IMR-90 (cell line): Measurements from ENCODE around the gene TIAM2. TPM values are rescaled to one million over a fixed set of nuclear protein-coding genes. Genes with fewer than 3 reads are reported as not detected.

Experiments
- ATAC-seq: fragments of 200-7000 bp; cut with Tn5 transposase; 2 replicates; pipeline ENCODE4 v1.9.1; 2020; ENCODE audit warnings: low read depth, mild to moderate bottlenecking, moderate library complexity
- BruUV-seq: library from RNA; stranded (reverse); fragments of 400-500 nt; replicated peaks from 2 replicates; lab custom pipeline; 2021; lab: Mats Ljungman, UMichigan
- CTCF ChIA-PET: fragments of 300-600 bp; formaldehyde crosslinking; extraction: SDS; loops from one replicate; lab custom pipeline; 2021; ENCODE audit warnings: antibody characterized with exemption; lab: Yijun Ruan, JAX
- POLR2A ChIA-PET: fragments of 300-600 bp; sonication (Branson Sonifier 250); formaldehyde crosslinking; loops from one replicate; lab custom pipeline; 2022; ENCODE audit warnings: antibody characterized with exemption; ENCODE audit not compliant: unreplicated experiment; lab: Charles Lee
- DNase-seq: peaks from one replicate; pipeline ENCODE4 v3.0.0; 2013
- H2AFZ ChIP-seq: replicated peaks from 2 replicates; pipeline ENCODE3; 2013; ENCODE audit warnings: low read length, mild to moderate bottlenecking; ENCODE audit not compliant: poor library complexity
- H2AK5ac ChIP-seq: 2 replicates; pipeline ENCODE4 v1.6.1; 2013; ENCODE audit warnings: low read depth, low read length, inconsistent platforms
- H2AK9ac ChIP-seq: replicated peaks from 2 replicates; pipeline ENCODE3; 2013; ENCODE audit warnings: mild to moderate bottlenecking, low read depth, low read length, moderate library complexity; ENCODE audit not compliant: poor library complexity
- H2BK120ac ChIP-seq: 2 replicates; pipeline ENCODE4 v1.6.1; 2013; ENCODE audit warnings: low read depth, low read length, inconsistent platforms
- H2BK15ac ChIP-seq: 3 replicates; pipeline ENCODE4 v1.6.1; 2013; ENCODE audit warnings: low read depth, low read length, inconsistent platforms
- H2BK20ac ChIP-seq: 2 replicates; pipeline ENCODE4 v1.6.1; 2013; ENCODE audit warnings: low read depth, mild to moderate bottlenecking, inconsistent platforms, low read length, moderate library complexity
- H2BK5ac ChIP-seq: 2 replicates; pipeline ENCODE4 v1.6.1; 2013; ENCODE audit warnings: mild to moderate bottlenecking, low read depth, low read length, inconsistent platforms; ENCODE audit not compliant: poor library complexity, severe bottlenecking
- H3K14ac ChIP-seq: replicated peaks from 2 replicates; pipeline ENCODE4 v1.6.1; 2013; ENCODE audit warnings: low read depth, low read length, inconsistent platforms
- H3K18ac ChIP-seq: 2 replicates; pipeline ENCODE4 v1.6.1; 2013; ENCODE audit warnings: low read depth, low read length, control low read depth
- H3K23ac ChIP-seq: 2 replicates; pipeline ENCODE4 v1.6.1; 2013; ENCODE audit warnings: low read depth, low read length, inconsistent platforms
- H3K27ac ChIP-seq: 2 replicates; pipeline ENCODE4 v1.5.1; 2013; ENCODE audit warnings: mild to moderate bottlenecking, control low read depth, low read length; ENCODE audit not compliant: insufficient read depth
- H3K27me3 ChIP-seq: 2 replicates; pipeline ENCODE4 v1.6.1; 2013; ENCODE audit warnings: low read length; ENCODE audit not compliant: control insufficient read depth, insufficient read depth
- H3K36me3 ChIP-seq: 2 replicates; pipeline ENCODE4 v1.6.1; 2013; ENCODE audit warnings: low read length, mixed read lengths; ENCODE audit not compliant: control insufficient read depth, insufficient read depth
- H3K4ac ChIP-seq: 2 replicates; pipeline ENCODE4 v1.6.1; 2013; ENCODE audit warnings: low read depth, low read length, inconsistent platforms
- H3K4me1 ChIP-seq: 2 replicates; pipeline ENCODE4 v1.6.1; 2013; ENCODE audit warnings: low read length, mixed read lengths; ENCODE audit not compliant: control insufficient read depth, insufficient read depth
- H3K4me2 ChIP-seq: 2 replicates; pipeline ENCODE4 v1.6.1; 2013; ENCODE audit warnings: low read depth, mild to moderate bottlenecking, control low read depth, low read length, moderate library complexity
- H3K4me3 ChIP-seq: 2 replicates; pipeline ENCODE4 v1.5.1; 2013; ENCODE audit warnings: low read depth, mild to moderate bottlenecking, control low read depth, low read length, moderate library complexity; ENCODE audit not compliant: insufficient read depth
- H3K56ac ChIP-seq: 2 replicates; pipeline ENCODE4 v1.6.1; 2013; ENCODE audit warnings: low read length, inconsistent platforms; ENCODE audit not compliant: insufficient read depth; ENCODE audit errors: extremely low read depth
- H3K79me1 ChIP-seq, 2 experiments: 2 replicates each; pipeline ENCODE4 v1.6.1; 2013; ENCODE audit warnings: low read length in 2 of 2, inconsistent platforms in 1 of 2, low read depth in 1 of 2
- H3K9ac ChIP-seq: 2 replicates; pipeline ENCODE4 v1.6.1; 2013; ENCODE audit warnings: low read depth, low read length, control low read depth
- H3K9me1 ChIP-seq: 2 replicates; pipeline ENCODE4 v1.6.1; 2013; ENCODE audit warnings: low read length, inconsistent platforms; ENCODE audit not compliant: insufficient read depth
- H3K9me3 ChIP-seq: 2 replicates; pipeline ENCODE4 v1.6.1; 2013; ENCODE audit warnings: low read length; ENCODE audit not compliant: control insufficient read depth, insufficient read depth
- H4K20me1 ChIP-seq: 2 replicates; pipeline ENCODE4 v1.6.1; 2013; ENCODE audit warnings: low read length, inconsistent platforms; ENCODE audit not compliant: insufficient read depth
- H4K5ac ChIP-seq: 2 replicates; pipeline ENCODE4 v1.6.1; 2013; ENCODE audit warnings: mild to moderate bottlenecking, low read depth, low read length, control low read depth
- H4K8ac ChIP-seq, 2 experiments: 2 replicates each; pipeline ENCODE4 v1.6.1; 2013; ENCODE audit warnings: low read depth in 2 of 2, low read length in 2 of 2, control low read depth in 1 of 2, inconsistent platforms in 1 of 2
- H4K91ac ChIP-seq: 2 replicates; pipeline ENCODE4 v1.6.1; 2013; ENCODE audit warnings: low read depth, low read length, inconsistent platforms; ENCODE audit not compliant: insufficient read depth
- BHLHE40 ChIP-seq: fragments of 150-350 bp; IDR thresholded peaks from 2 replicates; pipeline ENCODE4 v1.6.1; 2016; ENCODE audit warnings: mild to moderate bottlenecking, low read depth, low read length
- CEBPB ChIP-seq: IDR thresholded peaks from 2 replicates; pipeline ENCODE4 v1.6.1; 2012; ENCODE audit warnings: low read depth, low read length, improper control_type of control experiment
- FOS ChIP-seq: fragments of 150-350 bp; IDR thresholded peaks from 2 replicates; pipeline ENCODE4 v1.6.1; 2016; ENCODE audit warnings: low read depth, low read length
- RAD21 ChIP-seq: IDR thresholded peaks from 2 replicates; pipeline ENCODE4 v1.6.1; 2012; ENCODE audit warnings: low read length, improper control_type of control experiment
- SMC3 ChIP-seq: fragments of 150-350 bp; IDR thresholded peaks from 2 replicates; pipeline ENCODE4 v1.6.1; 2016; ENCODE audit warnings: low read depth, mild to moderate bottlenecking, antibody characterized with exemption, low read length, moderate library complexity
- dilution Hi-C: fragments of 300-500 bp; cut with HindIII; formaldehyde crosslinking; loops from one replicate; pipeline ENCODE4 v1.14.3; 2018; ENCODE audit warnings: low sequenced_read_pairs; ENCODE audit not compliant: unreplicated experiment
- in situ Hi-C: fragments of 300-500 bp; cut with MboI; formaldehyde crosslinking; loops from 3 replicates; pipeline ENCODE4 v1.14.3; 2019; ENCODE audit warnings: low sequenced_read_pairs, inconsistent platforms, mixed read lengths
- intact Hi-C: fragments of 100-400 bp; cut with micrococcal nuclease; formaldehyde crosslinking; loops from 2 replicates; pipeline ENCODE4 v1.10.0; 2022
- polyA plus RNA-seq, 3 experiments: library from polyadenylated mRNA; depleted of rRNA; stranded (reverse); fragments of >200 nt; gene quantifications; 2 replicates each; pipeline ENCODE4 v1.2.3, GENCODE V29; 2012; ENCODE audit warnings: low replicate concordance in 1 of 3
- total RNA-seq: library from RNA; depleted of rRNA; stranded (reverse); fragments of >200 nt; gene quantifications from 2 replicates; pipeline ENCODE4 v1.2.3, GENCODE V29; 2012
- TF ChIP-seq, protein P1 (sequence below): fragments of 150-350 bp; IDR thresholded peaks from 2 replicates; pipeline ENCODE4 v1.6.1; 2017; ENCODE audit warnings: mild to moderate bottlenecking, antibody characterized with exemption, low read length, low read depth

Gene TIAM2
- total and polyA plus RNA-seq, 2 of the 4 experiments (the other 2 are of a cell fraction), result 3.1 to 4.7 TPM

DNA sequence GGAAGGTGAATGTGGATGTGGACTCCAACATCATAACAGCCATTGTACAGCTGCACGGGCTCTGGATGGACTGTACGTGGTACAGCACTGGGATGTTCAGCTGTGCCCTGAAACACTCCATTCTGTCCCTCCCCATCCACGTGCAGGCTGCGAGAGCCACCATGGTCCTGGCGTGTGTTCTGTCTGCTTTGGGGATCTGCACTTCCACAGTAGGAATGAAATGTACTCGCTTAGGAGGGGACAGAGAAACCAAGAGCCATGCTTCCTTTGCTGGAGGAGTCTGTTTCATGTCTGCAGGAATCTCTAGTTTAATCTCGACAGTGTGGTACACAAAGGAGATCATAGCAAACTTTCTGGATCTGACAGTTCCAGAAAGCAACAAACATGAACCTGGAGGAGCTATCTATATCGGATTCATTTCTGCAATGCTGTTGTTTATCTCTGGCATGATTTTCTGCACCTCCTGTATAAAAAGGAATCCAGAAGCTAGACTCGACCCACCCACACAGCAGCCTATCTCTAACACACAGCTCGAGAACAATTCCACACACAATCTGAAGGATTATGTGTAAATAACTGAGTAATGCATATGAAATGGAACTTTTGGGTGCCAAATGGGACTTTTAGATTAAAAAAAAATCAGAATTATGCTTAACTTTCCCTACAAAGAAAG is 280.8 kb downstream of the TIAM2 start (continued):
- TF ChIP-seq FOS, result no peak

DNA sequence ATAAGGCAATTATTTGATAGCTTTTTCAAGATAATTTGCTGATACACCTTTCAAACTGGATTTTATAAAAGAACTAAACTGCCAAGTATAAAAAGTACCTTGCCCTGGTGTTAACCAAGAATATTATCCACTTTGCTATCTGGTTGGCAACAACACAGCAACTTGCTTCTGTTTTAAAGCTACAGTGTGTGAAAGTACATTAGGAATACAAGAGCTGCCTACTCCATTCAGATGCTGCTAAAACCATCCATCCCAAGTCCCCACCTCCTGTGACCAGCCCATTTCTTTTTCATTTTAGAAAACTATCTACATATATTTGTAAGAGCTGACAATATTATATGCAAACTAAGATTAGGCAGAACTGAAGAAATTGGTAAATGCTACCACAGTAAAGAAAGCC is 281.5 kb downstream of the TIAM2 start:
- intact Hi-C loops, result no loop called here

More for the DNA sequence above, 281.5 kb downstream of the TIAM2 start:
- CTCF ChIA-PET, result interaction anchor here (1.4 kb wide), 1 partner anchor 12 kb away, joined by 5 read pairs; no protein-coding TSS in a partner anchor
- Histone ChIP-seq H3K18ac (no peak overlapping the region), H3K4me2 (no peak overlapping the region), H3K9me1 (peaks cover 15% of the 10 kb centered on the region), H3K9me3 (no peaks in the 10 kb centered on the region), H3K14ac (no peak overlapping the region), H4K20me1 (0 out of 2 replicates have a peak, but pooled peaks cover 3% of the 10 kb centered on the region), H3K79me1 (peaks cover 10 to 34% of the 10 kb centered on the region in 2 experiments; a peak in 3 of 4 replicates), H2BK5ac (no peak overlapping the region), H3K4ac (no peak overlapping the region; the same call in 1 of the 2 replicates), H3K36me3 (peaks cover 5% of the 10 kb centered on the region), H3K56ac (no peak overlapping the region), H3K27ac (no peak overlapping the region), H2AFZ (no peak overlapping the region), H4K8ac (no peak overlapping the region; a peak in 1 of 4 replicates), H4K5ac (no peak overlapping the region), H4K91ac (no peak overlapping the region), H2BK120ac (no peak overlapping the region), H3K9ac (no peak overlapping the region), H3K4me1 (peaks cover 15% of the 10 kb centered on the region), H3K27me3 (no peaks in the 10 kb centered on the region), H3K4me3 (no peak overlapping the region), H2AK9ac (no peak overlapping the region), H2BK15ac (no peak overlapping the region), H2AK5ac (no peak overlapping the region), H3K23ac (peak overlapping the region; percentile 14; the same call in 1 of the 2 replicates), H2BK20ac (no peak overlapping the region)
- ATAC-seq, result no peak
- POLR2A ChIA-PET, result no interaction called here
- in situ Hi-C loops (no loop called here), dilution Hi-C loops (no loop called here)
- no peak for DNase-seq
- no TSS peak for BruUV-seq
- TF ChIP-seq SMC3 (no peak), BHLHE40 (no peak), CEBPB (no peak), RAD21 (no peak)
- TF ChIP-seq, protein P1, sequence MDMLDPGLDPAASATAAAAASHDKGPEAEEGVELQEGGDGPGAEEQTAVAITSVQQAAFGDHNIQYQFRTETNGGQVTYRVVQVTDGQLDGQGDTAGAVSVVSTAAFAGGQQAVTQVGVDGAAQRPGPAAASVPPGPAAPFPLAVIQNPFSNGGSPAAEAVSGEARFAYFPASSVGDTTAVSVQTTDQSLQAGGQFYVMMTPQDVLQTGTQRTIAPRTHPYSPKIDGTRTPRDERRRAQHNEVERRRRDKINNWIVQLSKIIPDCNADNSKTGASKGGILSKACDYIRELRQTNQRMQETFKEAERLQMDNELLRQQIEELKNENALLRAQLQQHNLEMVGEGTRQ, result no peak
